Measurements from ENCODE around the gene MYO7B. TPM values are rescaled to one million over a fixed set of nuclear protein-coding genes. Genes with fewer than 3 reads are reported as not detected.

The MYO7B gene
- total and polyA plus RNA-seq, 9 of the 15 experiments (the other 6 are each of a cell fraction or from before 2014, with no cell fraction given) = 0.08 TPM; not detected in 8

DNA sequence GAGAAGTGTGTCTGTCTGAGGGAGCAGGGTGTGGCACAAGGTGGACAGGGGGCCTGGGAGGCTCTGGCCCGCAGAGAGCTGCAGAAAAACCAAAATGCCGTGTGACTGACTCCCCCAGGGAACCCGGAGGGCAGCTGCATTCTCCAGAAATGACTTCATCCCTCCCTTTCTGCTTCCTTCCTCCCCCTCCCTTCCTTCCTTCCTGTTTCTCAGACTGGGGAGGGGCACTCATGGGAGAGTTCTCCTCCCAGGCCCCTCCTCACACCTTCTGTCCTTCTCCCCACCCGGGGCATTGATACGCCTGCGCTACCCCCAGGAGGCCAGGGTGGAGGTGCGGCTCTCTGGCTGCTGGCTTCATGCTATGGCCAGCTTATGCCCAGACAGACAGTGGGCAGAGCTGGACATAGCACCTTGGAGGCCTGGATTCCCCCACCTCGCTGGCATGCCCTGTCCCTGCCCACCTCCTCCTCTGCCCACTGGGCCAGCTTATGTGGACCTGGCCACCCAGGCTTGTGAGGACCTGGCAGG is 102.3 kb downstream of the MYO7B start (continued):
- TF ChIP-seq ELF1 (tag; IDR thresholded peaks at IDR 0.05) = no peak
- TF ChIP-seq, protein P1, sequence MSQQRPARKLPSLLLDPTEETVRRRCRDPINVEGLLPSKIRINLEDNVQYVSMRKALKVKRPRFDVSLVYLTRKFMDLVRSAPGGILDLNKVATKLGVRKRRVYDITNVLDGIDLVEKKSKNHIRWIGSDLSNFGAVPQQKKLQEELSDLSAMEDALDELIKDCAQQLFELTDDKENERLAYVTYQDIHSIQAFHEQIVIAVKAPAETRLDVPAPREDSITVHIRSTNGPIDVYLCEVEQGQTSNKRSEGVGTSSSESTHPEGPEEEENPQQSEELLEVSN (IDR thresholded peaks at IDR 0.05; ENCODE audit: borderline replicate concordance in 1 of 2, extremely low read depth in 1 of 2, insufficient read depth in 1 of 2, insufficient read length in 1 of 2, low read depth in 1 of 2, low read length in 1 of 2, poor library complexity in 1 of 2, severe bottlenecking in 1 of 2) = peak in 1 of 2 experiments; percentile 13
- TF ChIP-seq, protein P2, sequence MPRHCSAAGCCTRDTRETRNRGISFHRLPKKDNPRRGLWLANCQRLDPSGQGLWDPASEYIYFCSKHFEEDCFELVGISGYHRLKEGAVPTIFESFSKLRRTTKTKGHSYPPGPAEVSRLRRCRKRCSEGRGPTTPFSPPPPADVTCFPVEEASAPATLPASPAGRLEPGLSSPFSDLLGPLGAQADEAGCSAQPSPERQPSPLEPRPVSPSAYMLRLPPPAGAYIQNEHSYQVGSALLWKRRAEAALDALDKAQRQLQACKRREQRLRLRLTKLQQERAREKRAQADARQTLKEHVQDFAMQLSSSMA (CRISPR knock-in tag; IDR thresholded peaks at IDR 0.05) = no peak
- TF ChIP-seq TEAD4 (IDR thresholded peaks at IDR 0.05; ENCODE audit: low read length) = 0 out of 2 replicates have a peak, but pooled peaks have one; percentile 16
- TF ChIP-seq TEAD4 (CRISPR knock-in tag; IDR thresholded peaks at IDR 0.05; ENCODE audit: borderline replicate concordance) = no peak
- no peak for TF ChIP-seq SMAD3 (CRISPR knock-in tag; conservative IDR thresholded peaks at IDR 0.05)
- TF ChIP-seq CBFA2T2 (conservative IDR thresholded peaks at IDR 0.05) = no peak
- TF ChIP-seq ZNF347 (CRISPR knock-in tag; IDR thresholded peaks at IDR 0.05; ENCODE audit: low read depth) = no peak
- no peak for TF ChIP-seq POLR3A (IDR thresholded peaks at IDR 0.05; ENCODE audit: borderline replicate concordance, extremely low read depth, insufficient read depth, insufficient read length)
- TF ChIP-seq PCBP2 (IDR thresholded peaks at IDR 0.05; ENCODE audit: low read depth, low read length, poor library complexity, severe bottlenecking) = no peak
- TF ChIP-seq SIN3B (IDR thresholded peaks at IDR 0.05; ENCODE audit: low read depth) = no peak
- no peak for TF ChIP-seq RFX1 (IDR thresholded peaks at IDR 0.05)
- TF ChIP-seq SAFB2 (IDR thresholded peaks at IDR 0.05; ENCODE audit: borderline replicate concordance, low read depth, low read length, severe bottlenecking) = no peak
- 0 out of 2 replicates have a peak, but pooled peaks have one; percentile 67 for TF ChIP-seq ZNF175 (CRISPR knock-in tag; IDR thresholded peaks at IDR 0.05; ENCODE audit: low read depth)
- TF ChIP-seq, protein P3, sequence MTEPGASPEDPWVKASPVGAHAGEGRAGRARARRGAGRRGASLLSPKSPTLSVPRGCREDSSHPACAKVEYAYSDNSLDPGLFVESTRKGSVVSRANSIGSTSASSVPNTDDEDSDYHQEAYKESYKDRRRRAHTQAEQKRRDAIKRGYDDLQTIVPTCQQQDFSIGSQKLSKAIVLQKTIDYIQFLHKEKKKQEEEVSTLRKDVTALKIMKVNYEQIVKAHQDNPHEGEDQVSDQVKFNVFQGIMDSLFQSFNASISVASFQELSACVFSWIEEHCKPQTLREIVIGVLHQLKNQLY (CRISPR knock-in tag; conservative IDR thresholded peaks at IDR 0.05) = no peak
- TF ChIP-seq ZBTB7A (IDR thresholded peaks at IDR 0.05; ENCODE audit: borderline replicate concordance, control insufficient read depth, low read depth, low read length) = peak; percentile 54; the same call in 1 of the 2 replicates
- no peak for TF ChIP-seq ZNF57 (CRISPR knock-in tag; IDR thresholded peaks at IDR 0.05)
- TF ChIP-seq, protein P4, sequence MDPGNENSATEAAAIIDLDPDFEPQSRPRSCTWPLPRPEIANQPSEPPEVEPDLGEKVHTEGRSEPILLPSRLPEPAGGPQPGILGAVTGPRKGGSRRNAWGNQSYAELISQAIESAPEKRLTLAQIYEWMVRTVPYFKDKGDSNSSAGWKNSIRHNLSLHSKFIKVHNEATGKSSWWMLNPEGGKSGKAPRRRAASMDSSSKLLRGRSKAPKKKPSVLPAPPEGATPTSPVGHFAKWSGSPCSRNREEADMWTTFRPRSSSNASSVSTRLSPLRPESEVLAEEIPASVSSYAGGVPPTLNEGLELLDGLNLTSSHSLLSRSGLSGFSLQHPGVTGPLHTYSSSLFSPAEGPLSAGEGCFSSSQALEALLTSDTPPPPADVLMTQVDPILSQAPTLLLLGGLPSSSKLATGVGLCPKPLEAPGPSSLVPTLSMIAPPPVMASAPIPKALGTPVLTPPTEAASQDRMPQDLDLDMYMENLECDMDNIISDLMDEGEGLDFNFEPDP (CRISPR knock-in tag; IDR thresholded peaks at IDR 0.05) = no peak
- TF ChIP-seq NFATC3 (IDR thresholded peaks at IDR 0.05) = no peak
- TF ChIP-seq CHCHD3 (CRISPR knock-in tag; IDR thresholded peaks at IDR 0.05) = no peak
- TF ChIP-seq ZBTB17 (CRISPR knock-in tag; IDR thresholded peaks at IDR 0.05) = no peak
- peak; percentile 88 for TF ChIP-seq ETV1 (tag; conservative IDR thresholded peaks at IDR 0.05; ENCODE audit: low read depth)
- no peak for TF ChIP-seq SMAD2 (IDR thresholded peaks at IDR 0.05; ENCODE audit: low read depth, low read length)
- no peak for TF ChIP-seq CHD4 (IDR thresholded peaks at IDR 0.05; ENCODE audit: insufficient read depth, insufficient replicate concordance, low read depth, low read length, poor library complexity, severe bottlenecking)
- no peak for TF ChIP-seq ZNF134 (CRISPR knock-in tag; conservative IDR thresholded peaks at IDR 0.05)

Data from K562 (cell line).